GM19025 (cell line): ENCODE measurements around the gene MCMBP.
"Not testable (repeated sequence)": the region's sequence is repeated elsewhere in the genome, so short reads cannot be mapped to it uniquely, and the experiment has no call there.

Source experiments
- ATAC-seq: cut with Tn5 transposase; IDR thresholded peaks from one replicate; pipeline ENCODE4 v1.9.1; 2021; ENCODE audit warnings: mild to moderate bottlenecking, low read depth, moderate library complexity; ENCODE audit not compliant: unreplicated experiment

The MCMBP gene

GRCh38 chr10:119796039-119796438 is 76.6 kb downstream of the MCMBP start:
- no peak for ATAC-seq

GRCh38 chr10:119795101-119795500 is 77.5 kb downstream of the MCMBP start:
- not testable (repeated sequence) for ATAC-seq

- no peak for ATAC-seq
Observed at GRCh38 chr10:119786117-119786769, 86.4 kb downstream of the MCMBP start.

GRCh38 chr10:119784340-119785067 is 88.1 kb downstream of the MCMBP start:
- ATAC-seq = no peak

- no peak for ATAC-seq
Observed at GRCh38 chr10:119783665-119784027, 89.0 kb downstream of the MCMBP start.

- ATAC-seq = no peak
Observed at GRCh38 chr10:119782981-119783664, 89.5 kb downstream of the MCMBP start.

- ATAC-seq = no peak
Observed at GRCh38 chr10:119781498-119781897, 91.1 kb downstream of the MCMBP start.

GRCh38 chr10:119780879-119781480 is 91.7 kb downstream of the MCMBP start:
- ATAC-seq = no peak
